Measurements from ENCODE around the gene ATP5F1B. TPM values are rescaled to one million over a fixed set of nuclear protein-coding genes. Genes with fewer than 3 reads are reported as not detected.

ATP5F1B gene
- polyA plus RNA-seq, 1 donor from 2014 or later, result 559 TPM

GRCh38 chr12:56630180-56630632 lies 15.6 kb downstream of the ATP5F1B start, which contains the start of gene BAZ2A:
Gene BAZ2A (minus strand): TSS chr12:56630326. CDS start chr12:56617530, 12,796 bp downstream.
- Histone ChIP-seq H3K4me3 (ENCODE audit: low read length) (peak within 1 kb of the TSS; percentile 97), H2AFZ (ENCODE audit: low read depth, low read length) (peak within 1 kb of the TSS; percentile 76), H3K9ac (ENCODE audit: low read length) (peak within 1 kb of the TSS; percentile 98), H3K9me3 (ENCODE audit: low read length) (no peaks in the 10 kb centered on the region), H3K4me2 (ENCODE audit: low read length) (peak within 1 kb of the TSS; percentile 94), H4K20me1 (ENCODE audit: insufficient read depth) (no peaks in the 10 kb centered on the region), H3K27ac (ENCODE audit: low read length) (peak within 1 kb of the TSS; percentile 93), H3K36me3 (ENCODE audit: insufficient read depth, low read length) (no peaks in the 10 kb centered on the region), H3K27me3 (ENCODE audit: insufficient read depth, low read depth, low read length) (no peaks in the 10 kb centered on the region), H3K79me2 (replicated peaks; ENCODE audit: insufficient read depth, low read length) (peaks cover 54% of the 10 kb centered on the region), H3F3A (ENCODE audit: insufficient read depth, low read length, poor library complexity, severe bottlenecking) (peaks cover 3% of the 10 kb centered on the region), H3K9me2 (ENCODE audit: insufficient read depth, low read length) (no peaks in the 10 kb centered on the region)
- TF ChIP-seq RAD21 (conservative IDR thresholded peaks at IDR 0.05), result no peak
- no peak for TF ChIP-seq SMC3 (conservative IDR thresholded peaks at IDR 0.05; ENCODE audit: poor library complexity)
- TF ChIP-seq EZH2 (IDR thresholded peaks at IDR 0.05; ENCODE audit: borderline replicate concordance, insufficient read depth, low read length, poor library complexity, severe bottlenecking), result no peak
- peak; percentile 37 for TF ChIP-seq EP300 (conservative IDR thresholded peaks at IDR 0.05; ENCODE audit: poor library complexity, severe bottlenecking)
- no peak for TF ChIP-seq TAF1 (IDR thresholded peaks at IDR 0.05; ENCODE audit: low read depth)
- TF ChIP-seq REST (IDR thresholded peaks at IDR 0.05; ENCODE audit: borderline replicate concordance), result no peak
- TF ChIP-seq POLR2AphosphoS5 (IDR thresholded peaks at IDR 0.05), result peak; percentile 65
- no peak for TF ChIP-seq CTCF (IDR thresholded peaks at IDR 0.05; ENCODE audit: poor library complexity, severe bottlenecking)
- peak; percentile 42 for TF ChIP-seq MXI1 (conservative IDR thresholded peaks at IDR 0.05; ENCODE audit: poor library complexity, severe bottlenecking)

- H3K4me3 ChIP-seq (ENCODE audit: low read length), result peak overlapping the region; percentile 97
- no peaks in the 10 kb centered on the region for H4K20me1 ChIP-seq (ENCODE audit: insufficient read depth)
- H3K27me3 ChIP-seq (ENCODE audit: insufficient read depth, low read depth, low read length), result no peaks in the 10 kb centered on the region
- no peaks in the 10 kb centered on the region for H3K9me3 ChIP-seq (ENCODE audit: low read length)
- peaks cover 3% of the 10 kb centered on the region for H3F3A ChIP-seq (ENCODE audit: insufficient read depth, low read length, poor library complexity, severe bottlenecking)
- H3K9ac ChIP-seq (ENCODE audit: low read length), result peak overlapping the region; percentile 98
- no peaks in the 10 kb centered on the region for H3K36me3 ChIP-seq (ENCODE audit: insufficient read depth, low read length)
- H3K9me2 ChIP-seq (ENCODE audit: insufficient read depth, low read length), result no peaks in the 10 kb centered on the region
- H3K27ac ChIP-seq (ENCODE audit: low read length), result peak overlapping the region; percentile 93
- peaks cover 58% of the 10 kb centered on the region for H3K79me2 ChIP-seq (replicated peaks; ENCODE audit: insufficient read depth, low read length)
- TF ChIP-seq EP300 (conservative IDR thresholded peaks at IDR 0.05; ENCODE audit: poor library complexity, severe bottlenecking) (no peak), POLR2AphosphoS5 (IDR thresholded peaks at IDR 0.05) (peak; percentile 6), SMC3 (conservative IDR thresholded peaks at IDR 0.05; ENCODE audit: poor library complexity) (no peak), REST (IDR thresholded peaks at IDR 0.05; ENCODE audit: borderline replicate concordance) (peak; percentile 1), MXI1 (conservative IDR thresholded peaks at IDR 0.05; ENCODE audit: poor library complexity, severe bottlenecking) (no peak), CTCF (IDR thresholded peaks at IDR 0.05; ENCODE audit: poor library complexity, severe bottlenecking) (no peak), EZH2 (IDR thresholded peaks at IDR 0.05; ENCODE audit: borderline replicate concordance, insufficient read depth, low read length, poor library complexity, severe bottlenecking) (no peak), TAF1 (IDR thresholded peaks at IDR 0.05; ENCODE audit: low read depth) (peak; percentile 22), RAD21 (conservative IDR thresholded peaks at IDR 0.05) (no peak)
- peak overlapping the region; percentile 76 for H2AFZ ChIP-seq (ENCODE audit: low read depth, low read length)
- H3K4me2 ChIP-seq (ENCODE audit: low read length), result no peak overlapping the region
Observed at GRCh38 chr12:56629459-56630179, 16.2 kb downstream of the ATP5F1B start.
